ENCODE measurements around the gene ZNF511. TPM values are rescaled to one million over a fixed set of nuclear protein-coding genes. Genes with fewer than 3 reads are reported as not detected.
"Not testable (repeated sequence)": the region's sequence is repeated elsewhere in the genome, so short reads cannot be mapped to it uniquely, and the experiment has no call there.

ZNF511 gene
- 10 to 100 TPM; 58.1 to 73.2 TPM for total RNA-seq

GRCh38 chr10:133308421-133309099, at the start of gene ZNF511, which contains the start of gene TUBGCP2:
Gene ZNF511 (plus strand): TSS chr10:133308914. CDS start chr10:133308944, 30 bp downstream.
Gene TUBGCP2 (minus strand): TSS chr10:133308872. CDS start chr10:133302941, 5,931 bp downstream.
- Mint-ChIP-seq H3K4me3 (peak within 1 kb of the TSS; percentile 100), H3K27ac (peak within 1 kb of the TSS; percentile 99), H3K27me3 (no peaks in the 10 kb centered on the region), H3K36me3 (ENCODE audit: low read depth) (peaks cover 15% of the 10 kb centered on the region), H3K9me3 (ENCODE audit: low read depth) (no peaks in the 10 kb centered on the region), H3K4me1 (peaks cover 28% of the 10 kb centered on the region)
- ATAC-seq (peak; percentile 72), DNase-seq (peak; percentile 92)
- ChIA-PET POLR2A (interaction anchor here (1.1 kb wide), 1 partner anchor 49 kb away, joined by 3 read pairs; the partner anchor contains the start of gene FUOM), CTCF (interaction anchor here (0.7 to 1.9 kb wide), 13 partner anchors 9 to 1063 kb away, joined by 3 to 9 read pairs (median 4); no protein-coding TSS in a partner anchor)
- intact Hi-C loops (cut with DNase I, micrococcal nuclease), result loop anchor here (1.0 to 5.0 kb wide), 16 partner anchors 16 to 1408 kb away; partner anchors contain the start of genes FUOM (in 2 of the 2), DPYSL4 (in 1 of the 2), ECHS1 (in 1 of the 2) and LRRC27 (in 1 of the 2)

GRCh38 chr10:133259602-133259989, 49.1 kb upstream of the ZNF511 start:
- Mint-ChIP-seq H3K27me3 (no peaks in the 10 kb centered on the region), H3K27ac (peak overlapping the region; percentile 86), H3K4me3 (peak overlapping the region; percentile 67), H3K9me3 (ENCODE audit: low read depth) (no peaks in the 10 kb centered on the region), H3K36me3 (ENCODE audit: low read depth) (peaks cover 17% of the 10 kb centered on the region), H3K4me1 (peaks cover 64% of the 10 kb centered on the region)
- ATAC-seq (no peak), DNase-seq (no peak)
- intact Hi-C loops (cut with DNase I, micrococcal nuclease), result loop anchor here (1.0 to 10.0 kb wide), 5 partner anchors 115 to 1355 kb away; partner anchors contain the start of genes BNIP3 (in 1 of the 2), INPP5A (in 1 of the 2), MTG1 (in 1 of the 2) and PPP2R2D (in 1 of the 2)
- POLR2A ChIA-PET, result interaction anchor here (0.8 to 1.5 kb wide), 4 partner anchors 15 to 33 kb away, joined by 3 to 13 read pairs (median 4); no protein-coding TSS in a partner anchor
- CTCF ChIA-PET, result interaction anchor here (0.9 to 1.2 kb wide), 4 partner anchors 16 to 69 kb away, joined by 3 to 6 read pairs (median 4); no protein-coding TSS in a partner anchor

GRCh38 chr10:133260895-133261725, 47.6 kb upstream of the ZNF511 start:
- ChIA-PET POLR2A (interaction anchor here (1.0 kb wide), 2 partner anchors 14 to 46 kb away, joined by 3 to 8 read pairs; no protein-coding TSS in a partner anchor), CTCF (no interaction called here)
- H3K36me3 Mint-ChIP-seq (ENCODE audit: low read depth), result peaks cover 25% of the 10 kb centered on the region
- DNase-seq (peak; percentile 89), ATAC-seq (peak; percentile 54)
- no peaks in the 10 kb centered on the region for H3K27me3 Mint-ChIP-seq
- peak overlapping the region; percentile 74 for H3K4me3 Mint-ChIP-seq
- intact Hi-C loops (cut with DNase I, micrococcal nuclease), result loop anchor here (1.0 to 5.0 kb wide), 9 partner anchors 14 to 954 kb away; partner anchors contain the start of genes TUBGCP2 (in 2 of the 2), ZNF511 (in 2 of the 2), ECHS1 (in 1 of the 2) and LRRC27 (in 1 of the 2)
- peak overlapping the region; percentile 87 for H3K27ac Mint-ChIP-seq
- peaks cover 76% of the 10 kb centered on the region for H3K4me1 Mint-ChIP-seq
- no peaks in the 10 kb centered on the region for H3K9me3 Mint-ChIP-seq (ENCODE audit: low read depth)

- ChIA-PET POLR2A (interaction anchor here (1.0 kb wide), 1 partner anchor 14 kb away, joined by 8 read pairs; no protein-coding TSS in a partner anchor), CTCF (interaction anchor here (1.6 kb wide), 1 partner anchor 14 kb away, joined by 12 read pairs; the partner anchor contains the start of gene ADAM8)
- ATAC-seq (peak; percentile 30), DNase-seq (peak; percentile 93)
- Mint-ChIP-seq H3K9me3 (ENCODE audit: low read depth) (no peaks in the 10 kb centered on the region), H3K36me3 (ENCODE audit: low read depth) (peaks cover 26% of the 10 kb centered on the region), H3K27ac (no peak overlapping the region), H3K27me3 (no peaks in the 10 kb centered on the region), H3K4me1 (peaks cover 76% of the 10 kb centered on the region), H3K4me3 (peak overlapping the region; percentile 74)
- intact Hi-C loops (cut with DNase I, micrococcal nuclease), result loop anchor here (1.0 to 5.0 kb wide), 9 partner anchors 13 to 955 kb away; partner anchors contain the start of genes TUBGCP2 (in 2 of the 2), ZNF511 (in 2 of the 2), ECHS1 (in 1 of the 2) and LRRC27 (in 1 of the 2)
Measured at GRCh38 chr10:133261726-133262325, 46.9 kb upstream of the ZNF511 start.

- Mint-ChIP-seq H3K27ac (no peak overlapping the region), H3K9me3 (ENCODE audit: low read depth) (no peaks in the 10 kb centered on the region), H3K27me3 (no peaks in the 10 kb centered on the region), H3K36me3 (ENCODE audit: low read depth) (peaks cover 26% of the 10 kb centered on the region), H3K4me3 (no peak overlapping the region), H3K4me1 (peaks cover 67% of the 10 kb centered on the region)
- POLR2A ChIA-PET, result interaction anchor here (1.8 kb wide), 1 partner anchor 12 kb away, joined by 5 read pairs; no protein-coding TSS in a partner anchor
- CTCF ChIA-PET, result interaction anchor here (0.5 to 1.6 kb wide), 3 partner anchors 13 to 881 kb away, joined by 3 to 12 read pairs (median 3); partner anchors contain the start of gene ADAM8
- ATAC-seq (no peak), DNase-seq (no peak)
- intact Hi-C loops (cut with DNase I, micrococcal nuclease), result loop anchor here (5.0 kb wide), 3 partner anchors 45 to 955 kb away; partner anchors contain the start of genes LRRC27 (in 1 of the 2), STK32C (in 1 of the 2), TUBGCP2 (in 1 of the 2) and ZNF511 (in 1 of the 2)
Measured at GRCh38 chr10:133262696-133263095, 46.0 kb upstream of the ZNF511 start.

- DNase-seq (no peak), ATAC-seq (no peak)
- Mint-ChIP-seq H3K4me3 (no peak overlapping the region), H3K9me3 (ENCODE audit: low read depth) (no peaks in the 10 kb centered on the region), H3K4me1 (peaks cover 60% of the 10 kb centered on the region), H3K27me3 (no peaks in the 10 kb centered on the region), H3K27ac (peak overlapping the region; percentile 25), H3K36me3 (ENCODE audit: low read depth) (peaks cover 26% of the 10 kb centered on the region)
- POLR2A ChIA-PET, result interaction anchor here (1.8 kb wide), 1 partner anchor 12 kb away, joined by 5 read pairs; no protein-coding TSS in a partner anchor
- intact Hi-C loops (cut with DNase I, micrococcal nuclease), result loop anchor here (5.0 kb wide), 3 partner anchors 44 to 956 kb away; partner anchors contain the start of genes LRRC27 (in 1 of the 2), STK32C (in 1 of the 2), TUBGCP2 (in 1 of the 2) and ZNF511 (in 1 of the 2)
- CTCF ChIA-PET, result interaction anchor here (1.5 kb wide), 1 partner anchor 11 kb away, joined by 7 read pairs; no protein-coding TSS in a partner anchor
Measured at GRCh38 chr10:133263674-133264073, 45.0 kb upstream of the ZNF511 start.

- Mint-ChIP-seq H3K9me3 (ENCODE audit: low read depth) (no peaks in the 10 kb centered on the region), H3K4me1 (peaks cover 53% of the 10 kb centered on the region), H3K36me3 (ENCODE audit: low read depth) (peaks cover 26% of the 10 kb centered on the region), H3K4me3 (no peak overlapping the region), H3K27ac (no peak overlapping the region), H3K27me3 (no peaks in the 10 kb centered on the region)
- ATAC-seq (no peak), DNase-seq (peak; percentile 40)
- POLR2A ChIA-PET, result no interaction called here
- CTCF ChIA-PET, result interaction anchor here (0.6 to 1.5 kb wide), 2 partner anchors 11 to 205 kb away, joined by 4 to 7 read pairs; no protein-coding TSS in a partner anchor
- intact Hi-C loops (cut with DNase I, micrococcal nuclease), result loop anchor here (5.0 kb wide), 3 partner anchors 43 to 957 kb away; partner anchors contain the start of genes LRRC27 (in 1 of the 2), STK32C (in 1 of the 2), TUBGCP2 (in 1 of the 2) and ZNF511 (in 1 of the 2)
Measured at GRCh38 chr10:133264461-133264860, 44.3 kb upstream of the ZNF511 start.

- H3K27ac Mint-ChIP-seq; H3K9me3 Mint-ChIP-seq (ENCODE audit: low read depth); POLR2A ChIA-PET; ATAC-seq; H3K4me3 Mint-ChIP-seq; DNase-seq; intact Hi-C loops (cut with DNase I, micrococcal nuclease); H3K27me3 Mint-ChIP-seq: not testable (repeated sequence)
- Mint-ChIP-seq H3K4me1 (peaks cover 47% of the 10 kb centered on the region), H3K36me3 (ENCODE audit: low read depth) (peaks cover 27% of the 10 kb centered on the region)
- CTCF ChIA-PET, result interaction anchor here (1.5 kb wide), 1 partner anchor 10 kb away, joined by 7 read pairs; no protein-coding TSS in a partner anchor
Measured at GRCh38 chr10:133265052-133265451, 43.7 kb upstream of the ZNF511 start.

GRCh38 chr10:133266056-133266795, 42.5 kb upstream of the ZNF511 start:
- Mint-ChIP-seq H3K27me3 (no peaks in the 10 kb centered on the region), H3K36me3 (ENCODE audit: low read depth) (peaks cover 33% of the 10 kb centered on the region), H3K4me1 (peaks cover 35% of the 10 kb centered on the region), H3K27ac (no peak overlapping the region), H3K4me3 (no peak overlapping the region), H3K9me3 (ENCODE audit: low read depth) (no peaks in the 10 kb centered on the region)
- ATAC-seq (no peak), DNase-seq (no peak)
- CTCF ChIA-PET, result interaction anchor here (1.1 kb wide), 1 partner anchor 497 kb away, joined by 3 read pairs; no protein-coding TSS in a partner anchor
- intact Hi-C loops (cut with DNase I, micrococcal nuclease), result no loop called here
- POLR2A ChIA-PET, result interaction anchor here (0.6 kb wide), 1 partner anchor 9 kb away, joined by 3 read pairs; no protein-coding TSS in a partner anchor

All from activated CD4-positive, alpha-beta T cell treated with anti-CD3 and anti-CD28 coated beads for 36 hours (primary cell).